Kidney epithelial cell (primary cell): ENCODE results near the gene MGARP. TPM values are rescaled to one million over a fixed set of nuclear protein-coding genes. Genes with fewer than 3 reads are reported as not detected.

ENCODE experiments used
- DNase-seq: peaks from one replicate; pipeline ENCODE4 v3.0.0-alpha.2; 2010; ENCODE audit warnings: low read depth
- H3K27me3 ChIP-seq: 2 replicates; pipeline ENCODE4 v1.6.0; 2011; ENCODE audit warnings: low read length; ENCODE audit not compliant: control insufficient read depth, insufficient read depth
- H3K36me3 ChIP-seq: 2 replicates; pipeline ENCODE4 v1.5.1; 2011; ENCODE audit warnings: low read length; ENCODE audit not compliant: control insufficient read depth, insufficient read depth
- H3K4me3 ChIP-seq: 2 replicates; pipeline ENCODE4 v1.5.1; 2011; ENCODE audit warnings: low read depth, mild to moderate bottlenecking, control low read depth, low read length
- total RNA-seq: library from RNA; depleted of rRNA; stranded (reverse); fragments of >200 nt; gene quantifications from 2 replicates; pipeline ENCODE4 v1.2.3, GENCODE V29; 2015
- TF ChIP-seq, protein P1 (sequence below): IDR thresholded peaks from 2 replicates; pipeline ENCODE4 v1.5.1; 2011; ENCODE audit warnings: mild to moderate bottlenecking, moderate library complexity, low read length, control low read depth, inconsistent platforms; ENCODE audit not compliant: insufficient read depth, poor library complexity, severe bottlenecking

Gene MGARP
- total RNA-seq, 1 donor from 2014 or later: 0.08 TPM

DNA sequence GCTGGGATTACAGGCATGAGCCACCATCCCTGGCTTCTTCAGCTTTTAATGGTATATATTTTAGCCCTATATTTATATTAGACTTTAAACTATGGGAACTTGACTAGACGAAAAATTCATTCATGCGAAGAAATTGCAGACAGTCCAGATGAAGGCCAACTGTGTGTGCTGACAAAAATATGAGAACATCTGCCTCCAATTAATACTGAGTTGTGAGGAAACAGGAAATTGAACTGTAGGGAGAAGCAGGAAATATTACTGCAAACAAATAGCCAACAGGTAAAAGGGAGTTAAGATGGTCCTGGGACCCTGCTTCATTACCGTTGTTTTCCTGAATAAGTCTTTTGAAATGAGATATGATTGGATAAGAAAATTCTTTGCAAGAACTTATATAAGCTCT lies 26.3 kb downstream of the MGARP start:
- TF ChIP-seq, protein P1, sequence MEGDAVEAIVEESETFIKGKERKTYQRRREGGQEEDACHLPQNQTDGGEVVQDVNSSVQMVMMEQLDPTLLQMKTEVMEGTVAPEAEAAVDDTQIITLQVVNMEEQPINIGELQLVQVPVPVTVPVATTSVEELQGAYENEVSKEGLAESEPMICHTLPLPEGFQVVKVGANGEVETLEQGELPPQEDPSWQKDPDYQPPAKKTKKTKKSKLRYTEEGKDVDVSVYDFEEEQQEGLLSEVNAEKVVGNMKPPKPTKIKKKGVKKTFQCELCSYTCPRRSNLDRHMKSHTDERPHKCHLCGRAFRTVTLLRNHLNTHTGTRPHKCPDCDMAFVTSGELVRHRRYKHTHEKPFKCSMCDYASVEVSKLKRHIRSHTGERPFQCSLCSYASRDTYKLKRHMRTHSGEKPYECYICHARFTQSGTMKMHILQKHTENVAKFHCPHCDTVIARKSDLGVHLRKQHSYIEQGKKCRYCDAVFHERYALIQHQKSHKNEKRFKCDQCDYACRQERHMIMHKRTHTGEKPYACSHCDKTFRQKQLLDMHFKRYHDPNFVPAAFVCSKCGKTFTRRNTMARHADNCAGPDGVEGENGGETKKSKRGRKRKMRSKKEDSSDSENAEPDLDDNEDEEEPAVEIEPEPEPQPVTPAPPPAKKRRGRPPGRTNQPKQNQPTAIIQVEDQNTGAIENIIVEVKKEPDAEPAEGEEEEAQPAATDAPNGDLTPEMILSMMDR: no peak
- no peaks in the 10 kb centered on the region for H3K36me3 ChIP-seq
- DNase-seq: no peak
- no peaks in the 10 kb centered on the region for H3K27me3 ChIP-seq
- no peak overlapping the region for H3K4me3 ChIP-seq

DNA sequence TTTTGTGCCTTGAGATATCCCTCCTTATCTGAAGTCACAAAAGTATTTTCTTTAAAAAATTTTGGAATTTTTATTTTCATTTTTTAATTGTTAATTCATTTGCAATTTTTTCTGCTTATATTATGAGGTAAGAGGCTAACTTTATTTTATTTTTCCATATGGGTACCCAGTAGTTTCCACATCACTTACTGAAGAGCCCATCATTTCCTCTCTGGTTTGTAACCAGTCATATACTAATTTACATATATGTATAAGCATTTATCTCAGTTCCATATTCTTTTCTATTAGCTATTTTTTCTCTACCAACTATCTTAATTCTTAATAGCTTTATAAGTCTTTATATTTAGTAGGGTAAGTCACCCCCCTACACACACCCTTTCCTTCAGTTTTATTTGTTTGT lies 27.0 kb downstream of the MGARP start:
- TF ChIP-seq, protein P1: no peak
- Histone ChIP-seq H3K4me3 (no peak overlapping the region), H3K27me3 (no peaks in the 10 kb centered on the region), H3K36me3 (no peaks in the 10 kb centered on the region)
- no peak for DNase-seq

DNA sequence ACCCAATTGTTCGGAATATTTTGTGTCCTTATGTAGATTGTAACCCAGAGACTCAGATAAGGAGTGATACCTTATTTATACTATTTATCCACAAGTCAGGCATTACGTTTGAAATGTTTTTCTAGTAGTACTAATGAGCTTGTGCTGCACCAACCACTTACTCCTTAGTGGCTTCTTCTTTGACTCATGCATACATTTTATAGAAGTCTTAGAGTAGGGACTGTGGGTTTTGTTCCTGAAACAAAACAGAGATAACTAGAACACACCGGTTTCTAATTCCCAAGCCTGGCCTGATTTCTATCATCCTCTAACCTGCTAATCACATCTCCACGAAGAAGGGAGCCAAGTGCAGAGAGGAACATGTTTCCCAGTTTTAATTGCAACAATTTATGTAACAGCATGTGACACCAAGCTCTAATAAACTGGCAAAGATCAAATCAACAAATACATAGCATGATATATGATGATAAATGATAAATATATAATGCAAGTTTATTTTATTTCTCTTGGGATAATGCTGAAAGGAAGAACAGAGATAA lies 32.3 kb downstream of the MGARP start:
- no peak overlapping the region for H3K4me3 ChIP-seq
- TF ChIP-seq, protein P1: no peak
- no peaks in the 10 kb centered on the region for H3K36me3 ChIP-seq
- no peak for DNase-seq
- H3K27me3 ChIP-seq: no peaks in the 10 kb centered on the region

DNA sequence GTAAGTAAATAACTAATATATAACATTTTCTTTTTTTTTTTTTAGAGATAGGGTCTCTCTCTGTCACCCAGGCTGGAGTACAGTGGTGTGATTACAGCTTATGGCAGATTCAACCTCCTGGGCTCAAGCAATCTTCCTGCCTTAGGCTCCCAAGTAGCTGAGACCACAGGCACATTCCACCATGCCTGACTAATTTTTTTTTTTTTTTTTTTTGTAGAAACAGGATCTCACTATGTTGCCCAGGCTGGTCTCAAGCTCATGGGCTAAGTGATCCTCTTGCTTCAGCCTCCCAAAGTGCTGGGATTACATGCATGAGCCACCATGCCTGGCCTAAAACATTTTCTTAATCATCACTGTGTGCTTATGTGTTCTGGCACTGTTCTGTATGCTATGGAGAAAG lies 32.8 kb downstream of the MGARP start:
- TF ChIP-seq, protein P1: no peak
- H3K27me3 ChIP-seq: no peaks in the 10 kb centered on the region

DNA sequence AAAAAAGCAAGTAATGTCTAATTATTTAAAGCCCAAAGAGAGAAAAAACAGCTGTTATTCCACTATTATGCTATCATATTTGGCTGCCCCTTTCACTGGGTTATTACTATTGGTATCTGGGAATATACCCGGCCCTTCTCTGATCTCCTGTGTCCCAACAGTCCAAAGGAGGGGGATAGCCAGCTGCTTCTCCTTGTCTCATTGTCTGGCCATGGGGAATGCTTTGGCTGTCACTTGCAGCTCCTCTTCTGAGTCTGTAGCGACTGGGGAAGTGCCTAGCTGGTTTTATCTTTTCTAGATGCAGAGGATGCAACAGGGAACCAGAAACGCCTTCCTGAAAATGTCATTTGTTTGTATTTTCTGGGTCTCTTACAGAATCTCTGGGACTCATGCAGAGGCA lies 33.9 kb downstream of the MGARP start:
- H3K27me3 ChIP-seq: no peaks in the 10 kb centered on the region
- H3K4me3 ChIP-seq: no peak overlapping the region
- no peak for DNase-seq
- H3K36me3 ChIP-seq: no peaks in the 10 kb centered on the region
- TF ChIP-seq, protein P1: no peak

More for the DNA sequence above, 32.8 kb downstream of the MGARP start:
- H3K36me3 ChIP-seq: no peaks in the 10 kb centered on the region
- DNase-seq: no peak
- H3K4me3 ChIP-seq: no peak overlapping the region

DNA sequence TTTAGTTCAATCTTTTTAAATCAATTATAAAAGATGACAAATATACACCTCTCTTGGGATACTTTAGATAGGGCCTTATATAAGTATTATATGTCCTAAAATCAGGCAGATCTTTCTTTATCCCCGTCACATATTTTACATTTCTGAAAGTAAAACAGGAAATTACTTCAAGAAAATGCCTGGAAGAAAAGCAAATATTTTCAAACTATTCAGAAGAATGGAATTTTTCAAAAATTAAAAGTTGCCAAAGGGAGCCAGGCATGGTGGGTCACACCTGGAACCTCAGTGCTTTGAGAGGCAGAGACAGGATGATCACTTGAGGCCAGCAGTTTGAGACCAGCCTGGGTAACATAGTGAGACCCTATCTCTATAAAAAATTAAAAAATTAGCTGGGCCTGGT lies 34.4 kb downstream of the MGARP start:
- TF ChIP-seq, protein P1: no peak
- Histone ChIP-seq H3K27me3 (no peaks in the 10 kb centered on the region), H3K36me3 (no peaks in the 10 kb centered on the region), H3K4me3 (no peak overlapping the region)
- DNase-seq: no peak
